ENCODE measurements around the gene ARHGAP42. TPM values are rescaled to one million over a fixed set of nuclear protein-coding genes. Genes with fewer than 3 reads are reported as not detected.

ARHGAP42 gene
- polyA plus RNA-seq, 1 donor (not counting 4 experiments of a cell fraction or from before 2014, with no cell fraction given) = 5.5 TPM

DNA sequence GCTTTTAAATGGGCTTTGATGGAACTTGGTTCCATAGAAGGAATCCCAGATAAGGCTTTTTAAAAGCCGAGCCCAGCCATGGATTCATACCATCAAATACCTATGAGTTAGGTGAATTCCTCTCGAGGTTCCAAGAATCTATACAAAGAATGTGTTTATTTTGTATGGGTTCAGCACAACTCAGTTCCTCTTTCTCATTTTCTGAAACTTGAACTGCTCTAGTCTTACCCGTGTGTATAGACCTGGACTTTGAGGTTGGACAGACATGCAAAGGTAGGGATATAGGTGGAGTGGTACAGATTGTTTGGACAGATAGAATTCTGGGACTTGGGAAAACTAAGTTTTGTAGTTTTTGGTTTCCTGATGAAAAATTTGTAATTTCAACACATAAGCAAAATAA lies 344.6 kb downstream of the ARHGAP42 start:
- dilution Hi-C loops (cut with MboI; ENCODE audit: extremely low pct_ligation_motif_present, low sequenced_read_pairs) = no loop called here
- no peaks in the 10 kb centered on the region for H3K36me3 ChIP-seq (ENCODE audit: control insufficient read depth in 2 of 2, extremely low read depth in 1 of 2, insufficient read depth in 2 of 2, low read length in 2 of 2)
- no peak overlapping the region for H3K9ac ChIP-seq (ENCODE audit: control insufficient read depth, extremely low read depth, insufficient read depth, low read length)
- H3K9me3 ChIP-seq (ENCODE audit: control insufficient read depth, low read depth, low read length) = no peaks in the 10 kb centered on the region
- no peaks in the 10 kb centered on the region for H3K9me1 ChIP-seq (ENCODE audit: control insufficient read depth, extremely low read depth, insufficient read depth, low read length)
- no peak overlapping the region for H2AFZ ChIP-seq (ENCODE audit: control insufficient read depth, low read length)
- H4K20me1 ChIP-seq (ENCODE audit: control insufficient read depth, extremely low read depth, insufficient read depth, low read length) = no peaks in the 10 kb centered on the region
- TF ChIP-seq, protein P1, sequence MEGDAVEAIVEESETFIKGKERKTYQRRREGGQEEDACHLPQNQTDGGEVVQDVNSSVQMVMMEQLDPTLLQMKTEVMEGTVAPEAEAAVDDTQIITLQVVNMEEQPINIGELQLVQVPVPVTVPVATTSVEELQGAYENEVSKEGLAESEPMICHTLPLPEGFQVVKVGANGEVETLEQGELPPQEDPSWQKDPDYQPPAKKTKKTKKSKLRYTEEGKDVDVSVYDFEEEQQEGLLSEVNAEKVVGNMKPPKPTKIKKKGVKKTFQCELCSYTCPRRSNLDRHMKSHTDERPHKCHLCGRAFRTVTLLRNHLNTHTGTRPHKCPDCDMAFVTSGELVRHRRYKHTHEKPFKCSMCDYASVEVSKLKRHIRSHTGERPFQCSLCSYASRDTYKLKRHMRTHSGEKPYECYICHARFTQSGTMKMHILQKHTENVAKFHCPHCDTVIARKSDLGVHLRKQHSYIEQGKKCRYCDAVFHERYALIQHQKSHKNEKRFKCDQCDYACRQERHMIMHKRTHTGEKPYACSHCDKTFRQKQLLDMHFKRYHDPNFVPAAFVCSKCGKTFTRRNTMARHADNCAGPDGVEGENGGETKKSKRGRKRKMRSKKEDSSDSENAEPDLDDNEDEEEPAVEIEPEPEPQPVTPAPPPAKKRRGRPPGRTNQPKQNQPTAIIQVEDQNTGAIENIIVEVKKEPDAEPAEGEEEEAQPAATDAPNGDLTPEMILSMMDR (optimal IDR thresholded peaks at IDR 0.05 in 1 of 3, IDR thresholded peaks at IDR 0.05 in 1 of 3, conservative IDR thresholded peaks at IDR 0.05 in 1 of 3; ENCODE audit: extremely low read depth in 1 of 3, insufficient read depth in 2 of 3, low read length in 3 of 3) = no peak
- no peak for TF ChIP-seq EZH2 (IDR thresholded peaks at IDR 0.05; ENCODE audit: low read length)
- no peaks in the 10 kb centered on the region for H3K79me2 ChIP-seq (ENCODE audit: control insufficient read depth, insufficient read depth, low read length)
- DNase-seq (ENCODE audit: low read depth, low spot score) (no peak), FAIRE-seq (no peak)
- no peak overlapping the region for H3K4me3 ChIP-seq (ENCODE audit: control insufficient read depth in 2 of 3, extremely low read depth in 1 of 3, insufficient read depth in 2 of 3, low read depth in 1 of 3, low read length in 3 of 3)
- H3K27me3 ChIP-seq (ENCODE audit: control insufficient read depth, extremely low read depth, insufficient read depth, low read length) = no peaks in the 10 kb centered on the region
- no peak overlapping the region for H3K4me2 ChIP-seq (ENCODE audit: control insufficient read depth, extremely low read depth, insufficient read depth, low read depth, low read length)
- H3K4me1 ChIP-seq (ENCODE audit: control insufficient read depth, extremely low read depth, insufficient read depth, low read length) = no peaks in the 10 kb centered on the region
- no peak overlapping the region for H3K27ac ChIP-seq (ENCODE audit: control insufficient read depth, insufficient read depth, low read length)

DNA sequence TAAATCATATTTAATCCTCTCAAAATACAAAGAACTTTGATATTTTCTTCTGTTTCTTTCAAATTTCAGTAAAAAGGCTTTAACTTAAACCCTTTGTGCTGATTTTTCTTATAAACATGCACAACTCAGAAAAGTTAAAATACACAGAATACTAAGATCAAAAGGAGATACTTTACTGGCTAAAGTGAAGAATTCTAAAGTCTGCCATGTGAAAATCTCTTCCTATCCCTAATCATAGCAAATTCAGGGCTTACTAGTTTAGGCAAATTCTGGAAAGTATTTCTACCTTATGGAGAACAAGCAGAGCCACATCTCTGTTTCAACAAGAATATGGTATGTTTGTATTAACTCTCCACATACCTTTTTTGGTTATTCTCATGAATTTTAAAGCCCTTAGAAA lies 345.9 kb downstream of the ARHGAP42 start:
- Histone ChIP-seq H2AFZ (ENCODE audit: control insufficient read depth, low read length) (no peak overlapping the region), H3K9me3 (ENCODE audit: control insufficient read depth, low read depth, low read length) (no peaks in the 10 kb centered on the region), H3K9me1 (ENCODE audit: control insufficient read depth, extremely low read depth, insufficient read depth, low read length) (no peaks in the 10 kb centered on the region), H3K36me3 (ENCODE audit: control insufficient read depth in 2 of 2, extremely low read depth in 1 of 2, insufficient read depth in 2 of 2, low read length in 2 of 2) (no peaks in the 10 kb centered on the region), H3K27me3 (ENCODE audit: control insufficient read depth, extremely low read depth, insufficient read depth, low read length) (no peaks in the 10 kb centered on the region), H3K27ac (ENCODE audit: control insufficient read depth, insufficient read depth, low read length) (no peak overlapping the region), H3K9ac (ENCODE audit: control insufficient read depth, extremely low read depth, insufficient read depth, low read length) (no peak overlapping the region), H3K4me1 (ENCODE audit: control insufficient read depth, extremely low read depth, insufficient read depth, low read length) (no peaks in the 10 kb centered on the region), H3K4me2 (ENCODE audit: control insufficient read depth, extremely low read depth, insufficient read depth, low read depth, low read length) (no peak overlapping the region), H4K20me1 (ENCODE audit: control insufficient read depth, extremely low read depth, insufficient read depth, low read length) (no peaks in the 10 kb centered on the region), H3K4me3 (ENCODE audit: control insufficient read depth in 2 of 3, extremely low read depth in 1 of 3, insufficient read depth in 2 of 3, low read depth in 1 of 3, low read length in 3 of 3) (no peak overlapping the region), H3K79me2 (ENCODE audit: control insufficient read depth, insufficient read depth, low read length) (no peaks in the 10 kb centered on the region)
- FAIRE-seq = no peak
- dilution Hi-C loops (cut with MboI; ENCODE audit: extremely low pct_ligation_motif_present, low sequenced_read_pairs) = no loop called here
- no peak for TF ChIP-seq EZH2 (IDR thresholded peaks at IDR 0.05; ENCODE audit: low read length)
- TF ChIP-seq, protein P1 (optimal IDR thresholded peaks at IDR 0.05 in 1 of 3, IDR thresholded peaks at IDR 0.05 in 1 of 3, conservative IDR thresholded peaks at IDR 0.05 in 1 of 3; ENCODE audit: extremely low read depth in 1 of 3, insufficient read depth in 2 of 3, low read length in 3 of 3) = no peak
- no peak for DNase-seq (ENCODE audit: low read depth, low spot score)
